Loucy (cell line): ENCODE results near the gene TLR9.

Experiments used
- H2AFZ ChIP-seq: fragments of 200-600 bp; sonication (generic); 2 replicates; pipeline ENCODE4 v1.6.0; 2016; ENCODE audit warnings: antibody characterized with exemption, mild to moderate bottlenecking, low read length, moderate library complexity
- H3F3A ChIP-seq: fragments of 200-600 bp; 2 replicates; pipeline ENCODE4 v1.6.0; 2016; ENCODE audit warnings: antibody characterized with exemption, low read depth, mild to moderate bottlenecking
- H3K27me3 ChIP-seq: fragments of 200-600 bp; sonication (generic); 2 replicates; pipeline ENCODE4 v1.6.1; 2014; ENCODE audit warnings: low read length, mild to moderate bottlenecking; ENCODE audit not compliant: insufficient read depth, poor library complexity, severe bottlenecking
- H3K36me3 ChIP-seq: fragments of 200-600 bp; sonication (generic); 2 replicates; pipeline ENCODE4 v1.6.1; 2016; ENCODE audit warnings: low read length; ENCODE audit not compliant: insufficient read depth
- H3K4me1 ChIP-seq: fragments of 200-600 bp; sonication (generic); 2 replicates; pipeline ENCODE4 v1.5.1; 2014; ENCODE audit warnings: low read length, mild to moderate bottlenecking; ENCODE audit not compliant: insufficient read depth, poor library complexity, severe bottlenecking
- H3K4me2 ChIP-seq: fragments of 200-600 bp; sonication (generic); 2 replicates; pipeline ENCODE4 v1.6.0; 2014; ENCODE audit warnings: antibody characterized with exemption, low read length, low read depth, mild to moderate bottlenecking; ENCODE audit not compliant: poor library complexity, severe bottlenecking
- H3K4me3 ChIP-seq: fragments of 200-600 bp; sonication (generic); 2 replicates; pipeline ENCODE4 v1.5.1; 2014; ENCODE audit warnings: low read length, mild to moderate bottlenecking, mixed read lengths; ENCODE audit not compliant: poor library complexity, severe bottlenecking
- H3K79me2 ChIP-seq: fragments of 200-600 bp; sonication (generic); 2 replicates; pipeline ENCODE4 v1.6.1; 2014; ENCODE audit warnings: low read length; ENCODE audit not compliant: insufficient read depth
- H3K9ac ChIP-seq: fragments of 200-600 bp; sonication (generic); 2 replicates; pipeline ENCODE4 v1.6.0; 2014; ENCODE audit warnings: mild to moderate bottlenecking, low read depth, low read length, moderate library complexity; ENCODE audit not compliant: poor library complexity, severe bottlenecking
- H3K9me2 ChIP-seq: fragments of 200-600 bp; sonication (generic); replicated peaks from 2 replicates; pipeline ENCODE4 v1.6.1; 2016; ENCODE audit warnings: low read depth, low read length, mixed read lengths
- H3K9me3 ChIP-seq: fragments of 200-600 bp; sonication (generic); 2 replicates; pipeline ENCODE4 v1.6.1; 2014; ENCODE audit warnings: mild to moderate bottlenecking, antibody characterized with exemption, low read length, low read depth; ENCODE audit not compliant: insufficient read depth
- H4K20me1 ChIP-seq: fragments of 200-600 bp; sonication (generic); 2 replicates; pipeline ENCODE4 v1.6.0; 2014; ENCODE audit warnings: antibody characterized with exemption, low read length, mild to moderate bottlenecking; ENCODE audit not compliant: insufficient read depth, poor library complexity, severe bottlenecking
- CTCF ChIP-seq: fragments of 200-600 bp; sonication (generic); conservative IDR thresholded peaks from 2 replicates; pipeline ENCODE4 v1.5.1; 2014; ENCODE audit warnings: mild to moderate bottlenecking, antibody characterized with exemption, low read length
- EZH2phosphoT487 ChIP-seq: fragments of 200-600 bp; IDR thresholded peaks from 2 replicates; pipeline ENCODE4 v1.6.1; 2018; ENCODE audit warnings: antibody characterized with exemption, mild to moderate bottlenecking, moderate library complexity, borderline replicate concordance

TLR9 gene

GRCh38 chr3:52175416-52176179, 49.8 kb downstream of the TLR9 start:
- TF ChIP-seq EZH2phosphoT487 (no peak), CTCF (no peak)
- Histone ChIP-seq H3K4me1 (peaks cover 4% of the 10 kb centered on the region), H3K9ac (no peak overlapping the region), H3K9me2 (no peaks in the 10 kb centered on the region), H3K4me3 (no peak overlapping the region), H3K36me3 (no peaks in the 10 kb centered on the region), H3K79me2 (no peaks in the 10 kb centered on the region), H3K27me3 (no peaks in the 10 kb centered on the region), H3F3A (no peaks in the 10 kb centered on the region), H4K20me1 (no peaks in the 10 kb centered on the region), H3K4me2 (no peak overlapping the region), H2AFZ (no peak overlapping the region), H3K9me3 (no peaks in the 10 kb centered on the region)

- H3K36me3 ChIP-seq: no peaks in the 10 kb centered on the region
- H3K4me2 ChIP-seq: no peak overlapping the region
- H4K20me1 ChIP-seq: no peaks in the 10 kb centered on the region
- TF ChIP-seq CTCF (no peak), EZH2phosphoT487 (no peak)
- H3K9ac ChIP-seq: no peak overlapping the region
- H3F3A ChIP-seq: no peaks in the 10 kb centered on the region
- peaks cover 4% of the 10 kb centered on the region for H3K4me1 ChIP-seq
- H3K9me3 ChIP-seq: no peaks in the 10 kb centered on the region
- H2AFZ ChIP-seq: no peak overlapping the region
- H3K4me3 ChIP-seq: no peak overlapping the region
- no peaks in the 10 kb centered on the region for H3K9me2 ChIP-seq
- H3K27me3 ChIP-seq: no peaks in the 10 kb centered on the region
- H3K79me2 ChIP-seq: no peaks in the 10 kb centered on the region
Measured at GRCh38 chr3:52174896-52175295, 50.5 kb downstream of the TLR9 start.

- TF ChIP-seq EZH2phosphoT487 (no peak), CTCF (no peak)
- Histone ChIP-seq H3K9me3 (no peaks in the 10 kb centered on the region), H3K4me2 (no peak overlapping the region), H4K20me1 (no peaks in the 10 kb centered on the region), H3K36me3 (no peaks in the 10 kb centered on the region), H3K4me3 (no peak overlapping the region), H3K27me3 (no peaks in the 10 kb centered on the region), H3K9me2 (no peaks in the 10 kb centered on the region), H3K4me1 (peaks cover 4% of the 10 kb centered on the region), H3K79me2 (no peaks in the 10 kb centered on the region), H2AFZ (no peak overlapping the region), H3F3A (no peaks in the 10 kb centered on the region), H3K9ac (no peak overlapping the region)
Measured at GRCh38 chr3:52173101-52173500, 52.3 kb downstream of the TLR9 start.
